Testis (tissue), 3 donors: ENCODE data around the gene MATR3. TPM values are rescaled to one million over a fixed set of nuclear protein-coding genes. Genes with fewer than 3 reads are reported as not detected.
A peak's percentile ranks its signal among the peaks of the same experiment; 100 is the strongest.

Experiments
- DNase-seq: peaks from one replicate; pipeline ENCODE4 v3.0.0-alpha.2; 2019
- H3K27ac ChIP-seq, 2 donors: fragments of 200-600 bp; sonication (generic); one replicate each; pipeline ENCODE4 v1.5.1; 2019
- H3K27me3 ChIP-seq: fragments of 200-600 bp; sonication (generic); one replicate; pipeline ENCODE4 v1.5.1; 2019
- H3K36me3 ChIP-seq: fragments of 200-600 bp; sonication (generic); one replicate; pipeline ENCODE4 v1.5.1; 2017; ENCODE audit warnings: low read depth; ENCODE audit errors: missing control alignments
- H3K4me1 ChIP-seq: fragments of 200-600 bp; sonication (generic); one replicate; pipeline ENCODE4 v1.5.1; 2019
- H3K4me3 ChIP-seq, 2 donors: fragments of 200-600 bp; sonication (generic); one replicate each; pipeline ENCODE4 v1.5.1; 2017 to 2019
- H3K9me3 ChIP-seq: fragments of 200-600 bp; sonication (generic); one replicate; pipeline ENCODE4 v1.5.1; 2017
- CTCF ChIP-seq, 3 experiments: fragments of 450-650 bp in 2 of 3; fragments of 200-600 bp in 1 of 3; sonication (generic) in 1 of 3; IDR thresholded peaks; one replicate each; pipeline ENCODE4 v1.5.1; 2016 to 2019; ENCODE audit warnings: antibody characterized with exemption in 3 of 3, mild to moderate bottlenecking in 2 of 3, moderate library complexity in 1 of 3
- POLR2A ChIP-seq: fragments of 450-650 bp; IDR thresholded peaks from one replicate; pipeline ENCODE4 v1.6.1; 2017; ENCODE audit warnings: antibody characterized with exemption, mild to moderate bottlenecking, moderate library complexity
- WGBS, 2 donors: methylation state at CpG; one replicate each; pipeline ENCODE4 v1.1.5; 2018; 5-methylcytosine and 5-hydroxymethylcytosine counted together
- intact Hi-C: fragments of 100-400 bp; cut with DNase I; formaldehyde crosslinking; loops from one replicate; pipeline ENCODE4 v1.15.1; 2023; ENCODE audit warnings: low total_unique reads
- polyA plus RNA-seq: library from polyadenylated mRNA; stranded (reverse); fragments of 350-450 nt; fragmentation: Illumina TruSeq; extraction: RNeasy Lipid Tissue Mini Kit (QIAGEN cat#74804); gene quantifications from one replicate; pipeline ENCODE4 v1.2.3, GENCODE V29; 2014; ENCODE audit warnings: low read depth, low replicate concordance; ENCODE audit not compliant: insufficient read depth
- total RNA-seq, 2 donors: library from RNA; depleted of rRNA; stranded (reverse); fragments of >200 nt; gene quantifications; one replicate each; pipeline ENCODE4 v1.2.3, GENCODE V29; 2016

Gene MATR3
- total and polyA plus RNA-seq, 3 donors from 2014 or later = 174 to 248 (median 243) TPM

- Histone ChIP-seq H3K36me3 (no peaks in the 10 kb centered on the region), H3K27me3 (no peaks in the 10 kb centered on the region), H3K4me3 (no peak overlapping the region), H3K27ac (no peak overlapping the region), H3K9me3 (no peaks in the 10 kb centered on the region), H3K4me1 (no peaks in the 10 kb centered on the region)
- no peak for TF ChIP-seq POLR2A
- no peak for DNase-seq
- 56 to 76% methylated on average over 1 of the region's 1 CpG for WGBS, 2 donors
- intact Hi-C loops = no loop called here
Observed at GRCh38 chr5:139369181-139369580, 75.6 kb downstream of the MATR3 start.

DNA sequence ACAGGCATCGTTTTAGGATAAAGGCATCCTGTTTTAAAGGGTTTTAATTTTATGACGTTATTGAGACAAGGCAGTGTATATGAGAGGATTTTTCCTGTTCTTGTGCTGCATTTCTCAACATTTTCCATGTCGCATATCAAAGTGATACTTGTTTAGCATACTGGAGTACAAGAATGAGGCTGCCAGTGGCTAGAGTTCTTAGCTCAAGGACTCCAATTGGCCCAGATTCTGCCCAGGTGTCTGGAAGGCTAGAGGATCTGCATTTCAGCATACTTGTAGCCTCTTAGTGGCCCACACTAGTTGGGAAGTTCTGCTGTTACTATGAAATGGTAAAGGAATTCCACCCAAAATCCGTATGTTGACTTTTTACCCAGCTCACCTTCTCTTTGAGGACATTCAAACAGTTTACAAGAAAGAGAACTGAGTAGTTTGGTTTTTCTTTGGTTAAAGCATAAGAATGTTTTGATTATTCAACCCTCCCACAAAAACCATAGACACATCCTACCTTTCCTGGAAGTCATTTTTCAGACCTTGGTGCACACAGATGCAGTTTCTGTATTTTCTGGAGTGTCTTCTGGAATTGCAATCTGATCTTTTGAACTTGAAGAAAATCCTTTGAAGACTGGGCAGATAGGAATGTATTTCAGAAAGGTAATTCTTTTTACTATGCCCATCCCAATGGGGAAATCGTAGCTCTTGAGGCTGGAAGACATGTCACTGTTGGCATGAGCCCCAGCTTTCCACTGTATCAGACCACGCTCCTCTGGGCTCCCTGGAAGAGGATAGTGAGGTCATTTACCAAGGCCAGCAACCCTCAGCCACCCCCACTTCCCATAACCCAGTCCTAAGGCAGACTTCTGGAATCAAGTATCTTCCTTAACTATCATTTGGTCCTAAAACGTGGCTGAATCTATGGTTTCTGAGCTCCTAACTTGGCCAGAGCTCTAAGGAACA lies 78.2 kb downstream of the MATR3 start:
- H3K27me3 ChIP-seq = no peaks in the 10 kb centered on the region
- no peaks in the 10 kb centered on the region for H3K9me3 ChIP-seq
- intact Hi-C loops = no loop called here
- H3K4me1 ChIP-seq = no peaks in the 10 kb centered on the region
- H3K4me3 ChIP-seq = no peak overlapping the region
- no peak overlapping the region for H3K27ac ChIP-seq
- peak; percentile 44 for DNase-seq
- 69 to 73% methylated on average over 7 of the region's 7 CpGs for WGBS, 2 donors
- no peaks in the 10 kb centered on the region for H3K36me3 ChIP-seq
- TF ChIP-seq POLR2A = no peak
- TF ChIP-seq CTCF (IDR thresholded peaks at IDR 0.05) = no peak

GRCh38 chr5:139374909-139375308 lies 81.4 kb downstream of the MATR3 start:
- TF ChIP-seq CTCF (IDR thresholded peaks at IDR 0.05) (no peak), POLR2A (no peak)
- Histone ChIP-seq H3K9me3 (no peaks in the 10 kb centered on the region), H3K27ac (no peak overlapping the region), H3K36me3 (no peaks in the 10 kb centered on the region), H3K4me1 (no peaks in the 10 kb centered on the region), H3K27me3 (no peaks in the 10 kb centered on the region), H3K4me3 (no peak overlapping the region)
- intact Hi-C loops = no loop called here
- WGBS, 2 donors = 90 to 94% methylated on average over 2 of the region's 2 CpGs
- no peak for DNase-seq

- no peak overlapping the region for H3K27ac ChIP-seq
- no peak for TF ChIP-seq CTCF (IDR thresholded peaks at IDR 0.05)
- TF ChIP-seq POLR2A = no peak
- H3K4me3 ChIP-seq = no peak overlapping the region
- H3K27me3 ChIP-seq = no peaks in the 10 kb centered on the region
- intact Hi-C loops = no loop called here
- no peaks in the 10 kb centered on the region for H3K9me3 ChIP-seq
- 96 to 97% methylated on average over 7 of the region's 7 CpGs for WGBS, 2 donors
- H3K4me1 ChIP-seq = no peaks in the 10 kb centered on the region
- DNase-seq = no peak
- no peaks in the 10 kb centered on the region for H3K36me3 ChIP-seq
Observed at GRCh38 chr5:139376364-139376763, 82.8 kb downstream of the MATR3 start.

GRCh38 chr5:139377226-139377625 lies 83.7 kb downstream of the MATR3 start:
- intact Hi-C loops = no loop called here
- WGBS, 2 donors = 89 to 93% methylated on average over 2 to 3 of the region's 3 CpGs

More at GRCh38 chr5:139377226-139377625, 83.7 kb downstream of the MATR3 start:
- Histone ChIP-seq H3K36me3 (no peaks in the 10 kb centered on the region), H3K4me3 (no peak overlapping the region), H3K27me3 (no peaks in the 10 kb centered on the region), H3K4me1 (no peaks in the 10 kb centered on the region), H3K27ac (no peak overlapping the region), H3K9me3 (no peaks in the 10 kb centered on the region)
- DNase-seq = no peak
- no peak for TF ChIP-seq CTCF (IDR thresholded peaks at IDR 0.05)
- no peak for TF ChIP-seq POLR2A
